ENCODE data around the gene PRKCH. TPM values are rescaled to one million over a fixed set of nuclear protein-coding genes. Genes with fewer than 3 reads are reported as not detected.

PRKCH gene
- total RNA-seq, 2 donors from 2014 or later, result 24.6 to 73.6 TPM

- no peaks in the 10 kb centered on the region for H3K36me3 ChIP-seq
- no peaks in the 10 kb centered on the region for H3K27me3 ChIP-seq (replicated peaks; ENCODE audit: insufficient read depth)
- no peak for DNase-seq (ENCODE audit: low spot score)
- peaks cover 3 to 20% of the 10 kb centered on the region in 2 donors for H3K4me1 ChIP-seq (ENCODE audit: control insufficient read depth in 1 of 2, low read depth in 2 of 2)
- H3K9me3 ChIP-seq, result no peaks in the 10 kb centered on the region
- TF ChIP-seq CTCF (IDR thresholded peaks at IDR 0.05), result no peak
- no peak overlapping the region for H3K4me3 ChIP-seq
- no peak for ATAC-seq (ENCODE audit: insufficient number of reproducible peaks, low FRiP score, low read depth)
- no peak overlapping the region for H3K27ac ChIP-seq
Measured at GRCh38 chr14:61417883-61418455, 96.6 kb downstream of the PRKCH start.

GRCh38 chr14:61418746-61419145 is 97.4 kb downstream of the PRKCH start:
- H3K4me3 ChIP-seq, result no peak overlapping the region
- H3K27me3 ChIP-seq (replicated peaks; ENCODE audit: insufficient read depth), result no peaks in the 10 kb centered on the region
- no peaks in the 10 kb centered on the region for H3K36me3 ChIP-seq
- TF ChIP-seq CTCF (IDR thresholded peaks at IDR 0.05), result no peak
- H3K4me1 ChIP-seq (ENCODE audit: control insufficient read depth in 1 of 2, low read depth in 2 of 2), result peaks cover 3 to 20% of the 10 kb centered on the region in 2 donors
- H3K27ac ChIP-seq, result no peak overlapping the region
- H3K9me3 ChIP-seq, result no peaks in the 10 kb centered on the region
- DNase-seq (ENCODE audit: low spot score) (no peak), ATAC-seq (ENCODE audit: insufficient number of reproducible peaks, low FRiP score, low read depth) (no peak)

GRCh38 chr14:61419201-61419600 is 97.8 kb downstream of the PRKCH start:
- H3K4me3 ChIP-seq, result no peak overlapping the region
- H3K27ac ChIP-seq, result no peak overlapping the region
- no peaks in the 10 kb centered on the region for H3K27me3 ChIP-seq (replicated peaks; ENCODE audit: insufficient read depth)
- H3K4me1 ChIP-seq (ENCODE audit: control insufficient read depth in 1 of 2, low read depth in 2 of 2), result peaks cover 3 to 20% of the 10 kb centered on the region in 2 donors
- no peaks in the 10 kb centered on the region for H3K36me3 ChIP-seq
- H3K9me3 ChIP-seq, result no peaks in the 10 kb centered on the region
- no peak for ATAC-seq (ENCODE audit: insufficient number of reproducible peaks, low FRiP score, low read depth)
- no peak for DNase-seq (ENCODE audit: low spot score)
- TF ChIP-seq CTCF (IDR thresholded peaks at IDR 0.05), result no peak

GRCh38 chr14:61420326-61420725 is 98.9 kb downstream of the PRKCH start:
- Histone ChIP-seq H3K36me3 (no peaks in the 10 kb centered on the region), H3K4me3 (no peak overlapping the region), H3K4me1 (ENCODE audit: control insufficient read depth in 1 of 2, low read depth in 2 of 2) (peaks cover 3 to 20% of the 10 kb centered on the region in 2 donors), H3K9me3 (no peaks in the 10 kb centered on the region), H3K27me3 (replicated peaks; ENCODE audit: insufficient read depth) (no peaks in the 10 kb centered on the region), H3K27ac (no peak overlapping the region)
- ATAC-seq (ENCODE audit: insufficient number of reproducible peaks, low FRiP score, low read depth), result no peak
- no peak for TF ChIP-seq CTCF (IDR thresholded peaks at IDR 0.05)
- DNase-seq (ENCODE audit: low spot score), result no peak

GRCh38 chr14:61421212-61421923 is 100.0 kb downstream of the PRKCH start:
- Histone ChIP-seq H3K27ac (no peak overlapping the region), H3K27me3 (replicated peaks; ENCODE audit: insufficient read depth) (no peaks in the 10 kb centered on the region), H3K4me1 (ENCODE audit: control insufficient read depth in 1 of 2, low read depth in 2 of 2) (peaks cover 3 to 20% of the 10 kb centered on the region in 2 donors), H3K36me3 (no peaks in the 10 kb centered on the region), H3K9me3 (no peaks in the 10 kb centered on the region), H3K4me3 (no peak overlapping the region)
- no peak for TF ChIP-seq CTCF (IDR thresholded peaks at IDR 0.05)
- no peak for DNase-seq (ENCODE audit: low spot score)
- ATAC-seq (ENCODE audit: insufficient number of reproducible peaks, low FRiP score, low read depth), result no peak

Data from thoracic aorta (tissue), 2 donors.